Neural progenitor cell (in vitro differentiated cells): ENCODE measurements around the gene SPN.

ENCODE experiments used
- CTCF ChIP-seq: fragments of 200-600 bp; sonication (generic); IDR thresholded peaks from 2 replicates; pipeline ENCODE4 v1.5.1; 2017; ENCODE audit warnings: antibody characterized with exemption, mild to moderate bottlenecking
- EZH2phosphoT487 ChIP-seq: fragments of 200-600 bp; sonication (generic); IDR thresholded peaks from 2 replicates; pipeline ENCODE4 v1.6.1; 2017; ENCODE audit warnings: antibody characterized with exemption

- no peak for TF ChIP-seq CTCF
- no peak for TF ChIP-seq EZH2phosphoT487
Observed at GRCh38 chr16:29702269-29702668, 39.2 kb downstream of the SPN start.
